HG03045 (cell line): ENCODE measurements around the gene SHCBP1L.
A peak's percentile ranks its signal among the peaks of the same experiment; 100 is the strongest.
"Not testable (repeated sequence)": the region's sequence is repeated elsewhere in the genome, so short reads cannot be mapped to it uniquely, and the experiment has no call there.

Source experiments
- ATAC-seq: cut with Tn5 transposase; IDR thresholded peaks from one replicate; pipeline ENCODE4 v1.9.1; 2021; ENCODE audit warnings: mild to moderate bottlenecking, moderate library complexity; ENCODE audit not compliant: unreplicated experiment

Gene SHCBP1L

DNA sequence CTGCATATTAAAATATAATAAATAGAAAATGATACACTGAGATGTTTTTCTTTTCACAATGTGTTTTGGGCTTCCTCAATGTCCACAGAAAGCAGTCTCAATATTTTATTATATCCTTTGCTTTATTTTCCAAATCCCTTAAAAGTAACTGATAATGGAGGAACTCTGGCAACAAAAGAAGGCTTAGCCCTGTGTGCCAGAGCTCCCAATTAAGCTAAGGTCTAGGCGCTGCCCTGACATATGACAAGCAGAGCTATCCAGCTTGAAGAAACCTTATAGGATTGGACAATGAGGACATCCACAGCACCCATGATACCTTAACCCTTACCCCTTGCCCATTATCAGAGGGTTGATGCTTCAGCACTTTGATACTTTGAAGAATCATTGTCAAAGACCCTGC lies 12.9 kb upstream of the SHCBP1L start:
- no peak for ATAC-seq

DNA sequence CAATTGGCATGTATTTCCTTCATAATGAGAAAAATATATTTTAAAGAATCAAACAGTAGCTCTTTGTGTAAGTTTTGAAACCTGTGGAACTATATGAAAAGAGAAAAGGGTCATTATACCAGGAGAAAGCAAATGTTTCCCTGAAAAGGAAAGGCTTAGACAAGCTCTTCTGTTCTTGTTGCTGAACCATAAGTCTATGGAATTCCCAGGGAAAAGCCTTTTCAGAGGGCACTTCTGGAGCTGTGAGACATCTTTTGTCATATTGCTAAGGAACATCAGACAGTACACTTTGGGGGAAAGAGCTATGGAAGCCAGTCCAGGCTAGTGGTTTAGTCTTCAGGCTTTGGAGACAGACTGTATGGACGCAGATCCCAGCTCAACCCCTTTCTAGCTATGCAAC lies 12.1 kb upstream of the SHCBP1L start:
- ATAC-seq, result no peak

DNA sequence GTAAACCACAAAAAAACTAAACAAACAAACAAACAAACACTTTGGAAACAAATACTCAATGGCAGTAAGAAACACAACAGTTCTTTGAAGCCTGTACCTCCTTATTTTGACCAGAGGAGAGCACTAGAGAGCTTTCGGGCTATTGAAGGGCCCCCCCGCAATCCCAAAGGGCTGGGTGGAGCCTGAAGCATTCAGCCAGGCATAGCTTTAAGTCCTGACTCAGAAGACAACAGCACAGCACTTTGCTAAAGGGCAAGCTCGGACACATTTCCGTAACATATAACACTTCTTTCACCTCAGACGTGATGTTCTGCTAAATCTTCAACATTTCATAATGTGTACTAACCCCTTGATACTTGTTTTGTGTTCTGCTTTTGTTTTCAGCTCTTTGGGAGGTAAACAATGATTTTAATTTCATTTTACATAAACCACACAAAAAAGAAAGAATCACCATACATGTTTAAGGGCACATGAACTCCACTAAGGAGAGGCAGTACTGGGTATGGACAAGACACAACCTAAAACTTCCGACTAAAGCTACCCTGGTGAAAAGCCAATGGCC lies 9.7 kb upstream of the SHCBP1L start:
- ATAC-seq, result peak; percentile 96

DNA sequence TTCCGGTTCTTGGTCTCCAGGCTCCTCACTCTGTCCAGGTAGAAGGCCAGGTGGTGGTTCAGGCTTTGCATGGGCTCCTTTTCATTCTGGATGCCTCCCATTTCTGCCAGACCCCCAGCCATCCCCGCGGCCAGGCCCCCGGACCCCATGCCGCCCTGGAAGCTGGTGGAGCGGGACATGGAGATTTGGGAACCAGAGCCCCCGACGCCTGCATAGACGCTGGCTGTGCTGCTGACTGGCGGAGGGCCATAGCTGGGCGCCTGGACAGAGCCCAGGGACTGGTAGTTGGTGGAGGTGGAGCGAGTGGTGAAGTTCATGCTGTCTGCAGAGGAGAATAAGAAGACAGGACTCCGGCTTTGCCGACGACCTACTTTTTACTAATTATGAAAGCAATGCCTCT lies 7.1 kb upstream of the SHCBP1L start:
- no peak for ATAC-seq

DNA sequence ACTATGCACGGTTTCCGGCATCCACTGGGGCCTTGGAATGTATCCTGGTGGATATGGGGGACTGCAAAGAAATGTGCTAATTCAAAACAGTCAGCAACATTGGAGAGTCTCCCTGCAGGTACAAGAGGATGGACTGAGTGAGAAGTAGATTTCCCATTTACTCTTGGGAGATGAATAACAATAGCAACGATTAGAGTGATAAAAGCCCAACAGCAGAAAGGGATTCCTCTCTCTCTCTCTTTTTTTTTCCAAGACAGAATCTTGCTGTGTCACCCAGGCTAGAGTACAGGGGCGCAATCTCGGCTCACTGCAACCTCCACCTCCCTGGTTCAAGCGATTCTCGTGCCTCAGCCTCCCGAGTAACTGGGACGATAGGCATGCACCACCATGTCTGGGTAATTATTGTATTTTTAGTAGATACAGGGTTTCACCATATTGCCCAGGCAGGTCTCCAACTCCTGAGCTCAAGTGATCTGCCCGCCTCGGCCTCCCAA lies 5.0 kb upstream of the SHCBP1L start:
- ATAC-seq, result no peak

DNA sequence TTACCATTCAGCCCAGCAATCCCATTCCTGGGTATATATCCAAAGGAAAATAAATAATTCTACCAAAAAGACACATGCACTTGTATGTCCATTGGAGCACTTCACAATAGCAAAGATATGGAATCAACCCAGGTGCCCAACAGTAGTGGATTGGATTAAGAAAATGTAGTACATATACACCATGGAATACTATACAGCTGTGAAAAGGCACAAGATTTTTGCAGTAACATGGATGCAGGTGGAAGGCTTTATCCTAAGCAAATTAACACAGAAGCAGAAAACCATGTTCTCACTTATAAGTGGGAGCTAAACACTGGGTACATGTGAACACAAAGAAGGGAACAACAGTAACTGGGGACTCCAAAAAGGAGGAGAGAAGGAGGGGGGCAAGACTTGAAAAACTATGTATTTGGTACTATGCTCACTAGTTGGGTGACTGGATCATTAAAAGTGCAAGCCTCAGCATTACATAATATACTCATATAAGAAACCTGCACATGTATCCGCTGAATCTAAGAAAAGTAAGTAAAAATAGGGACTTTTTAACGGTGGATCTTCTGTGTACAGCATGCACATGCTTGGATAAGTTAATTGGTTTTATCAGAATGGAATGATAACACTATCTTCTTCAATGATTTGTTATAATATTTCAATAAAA lies 3.9 kb upstream of the SHCBP1L start:
- ATAC-seq, result no peak

DNA sequence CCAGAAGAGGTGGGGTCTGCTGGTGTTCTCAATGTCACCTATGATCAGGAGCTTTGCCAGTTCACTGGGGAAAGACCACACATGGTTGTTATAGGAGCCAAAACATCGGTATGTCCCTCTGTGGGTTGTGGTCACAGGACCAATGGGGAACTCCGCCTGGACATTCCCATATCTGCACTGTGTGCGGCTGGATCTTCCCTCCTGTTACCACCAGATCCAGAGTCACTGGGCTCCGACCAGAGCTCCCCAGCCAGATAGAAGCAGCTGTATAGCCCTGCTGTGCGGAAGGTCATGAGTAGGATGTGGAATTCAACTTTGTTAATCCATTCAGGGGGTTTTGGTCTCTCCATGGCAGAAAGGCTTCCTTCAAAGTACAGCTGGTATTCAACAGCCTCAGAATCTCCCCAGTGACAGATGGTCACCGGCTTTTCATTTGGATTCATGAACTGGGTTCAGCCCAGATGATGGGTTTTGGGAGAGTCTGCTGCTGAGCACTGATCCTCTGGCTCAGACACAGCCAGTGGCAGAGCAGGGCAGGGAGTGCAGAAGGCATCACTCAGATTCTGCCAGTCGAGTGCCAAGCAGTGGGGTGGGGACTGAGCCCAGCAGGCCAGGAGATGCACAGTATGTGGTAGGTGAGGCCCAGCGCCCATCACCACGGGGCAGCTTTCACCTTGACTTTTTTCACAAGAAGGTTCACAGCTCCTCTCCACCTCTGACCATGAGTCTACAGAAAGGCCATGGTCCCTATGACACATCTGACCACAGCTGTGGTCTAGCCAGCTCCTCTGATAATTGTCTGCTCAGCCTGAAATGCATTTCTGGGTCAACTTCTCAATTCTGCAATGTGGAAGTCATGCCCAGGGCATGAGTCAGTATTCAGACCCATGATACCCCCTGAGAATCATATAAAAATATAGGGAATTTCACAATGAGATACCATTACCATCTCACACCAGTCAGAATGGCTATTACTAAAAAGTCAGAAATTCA lies 2.9 kb upstream of the SHCBP1L start:
- ATAC-seq, result no peak

DNA sequence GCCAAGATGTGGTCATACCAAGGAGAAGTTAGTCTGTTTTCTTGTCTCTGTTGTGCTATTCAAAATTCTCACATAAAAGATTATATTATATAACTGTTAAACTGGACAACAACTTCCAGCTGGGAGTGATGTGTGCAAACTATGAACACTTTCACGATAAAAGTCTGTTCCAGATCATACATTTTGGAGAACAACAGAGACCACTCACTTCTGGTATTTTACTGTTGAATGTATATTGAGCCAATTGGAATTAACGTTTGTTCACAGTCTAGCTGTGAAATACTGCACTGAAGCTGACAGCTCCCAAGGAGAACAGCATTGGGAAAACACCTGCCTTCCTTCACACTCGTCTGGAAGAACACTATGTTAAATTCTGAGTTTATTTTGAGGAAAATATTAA lies 860 bp upstream of the SHCBP1L start:
- no peak for ATAC-seq

DNA sequence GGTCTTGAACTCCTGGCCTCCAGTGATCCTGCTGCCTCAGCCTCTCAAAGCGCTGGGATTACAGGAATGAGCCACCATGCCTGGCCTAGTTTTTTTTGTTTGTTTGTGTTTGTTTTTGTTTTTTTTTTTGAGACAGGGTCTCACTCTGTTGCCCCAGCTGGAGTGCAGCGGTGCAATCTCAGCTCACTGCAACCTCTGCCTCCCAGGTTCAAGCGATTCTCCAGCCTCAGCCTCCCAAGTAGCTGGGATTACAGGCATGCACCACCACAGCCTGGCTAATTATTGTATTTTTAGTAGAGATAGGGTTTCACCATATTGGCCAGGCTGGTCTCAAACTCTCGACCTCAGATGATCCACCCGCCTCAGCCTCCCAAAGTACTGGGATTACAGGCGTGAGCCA lies 9.6 kb downstream of the SHCBP1L start:
- not testable (repeated sequence) for ATAC-seq

DNA sequence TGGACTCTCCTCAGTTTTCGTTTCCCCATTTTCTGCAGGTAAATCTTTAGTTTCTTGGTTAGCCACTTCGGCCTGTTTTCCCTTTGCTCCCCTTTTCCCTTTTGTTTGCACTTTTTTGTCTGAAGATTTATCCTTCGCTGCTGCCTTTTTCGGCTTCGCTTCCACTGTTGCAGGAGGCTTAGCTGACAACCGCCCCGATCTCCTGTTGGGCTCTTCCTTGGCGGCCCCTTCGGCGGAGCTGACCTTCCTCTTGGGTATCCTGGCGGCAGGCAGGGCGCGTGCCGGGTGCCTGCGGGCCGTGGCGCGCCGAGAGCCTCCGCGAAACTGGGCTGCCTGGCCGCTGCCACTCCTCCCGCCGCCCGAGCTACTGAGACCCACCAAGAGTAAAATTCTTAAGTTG lies 10.8 kb downstream of the SHCBP1L start:
- not testable (repeated sequence) for ATAC-seq

DNA sequence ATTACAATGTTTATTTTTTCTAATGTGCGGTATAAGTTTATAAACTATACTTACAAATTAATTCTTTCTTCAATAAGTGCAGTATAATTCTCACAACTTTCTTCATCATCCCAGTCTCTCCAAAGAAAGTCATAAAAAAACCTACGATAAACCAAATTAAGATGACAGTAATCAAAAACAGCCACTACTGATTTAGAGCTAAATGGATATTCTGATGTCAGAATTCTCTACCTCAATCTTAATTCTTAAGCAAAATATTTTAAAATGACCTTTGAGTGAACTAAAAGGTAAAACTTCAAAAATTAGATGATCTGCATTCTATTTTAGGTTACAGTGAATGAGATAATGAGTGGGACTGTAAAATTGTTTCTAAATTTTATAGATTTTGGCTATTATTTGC lies 13.6 kb downstream of the SHCBP1L start:
- no peak for ATAC-seq

DNA sequence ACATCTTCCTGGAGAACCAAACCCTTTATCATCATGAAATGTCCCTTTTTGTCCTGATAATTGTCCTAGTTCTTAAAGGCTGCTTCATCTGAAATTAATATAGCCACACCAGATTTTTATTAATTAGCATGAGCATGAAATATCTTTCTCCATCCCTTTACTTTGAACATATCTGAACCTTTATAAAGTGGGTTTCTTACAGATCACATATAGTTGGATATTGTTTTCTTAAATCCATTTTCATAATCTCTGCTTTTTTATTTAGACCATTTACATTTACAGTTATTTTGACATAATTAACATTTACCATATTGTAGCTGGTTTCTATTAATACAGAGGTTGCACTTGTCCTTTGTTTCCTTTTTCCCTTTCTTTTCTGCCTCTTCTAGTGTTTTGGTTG lies 17.2 kb downstream of the SHCBP1L start:
- no peak for ATAC-seq

DNA sequence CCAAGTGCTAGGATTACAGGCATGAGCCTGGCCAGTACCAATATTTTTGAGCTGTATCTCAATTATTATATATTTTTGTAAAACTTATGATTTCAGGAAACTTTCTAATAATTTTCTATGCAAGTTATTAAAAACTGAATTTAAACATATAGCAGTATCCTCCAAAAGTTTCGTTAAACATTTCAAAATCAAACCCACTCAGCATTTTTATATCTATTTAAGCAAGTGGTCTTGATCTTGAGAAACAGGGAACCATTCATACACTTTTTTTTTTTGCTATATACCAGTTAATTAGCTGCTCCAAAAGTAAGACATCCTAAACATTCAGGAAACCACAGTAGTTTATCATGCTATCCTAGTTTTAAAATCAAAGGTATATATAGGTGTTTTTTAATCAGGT lies 22.0 kb downstream of the SHCBP1L start:
- no peak for ATAC-seq

DNA sequence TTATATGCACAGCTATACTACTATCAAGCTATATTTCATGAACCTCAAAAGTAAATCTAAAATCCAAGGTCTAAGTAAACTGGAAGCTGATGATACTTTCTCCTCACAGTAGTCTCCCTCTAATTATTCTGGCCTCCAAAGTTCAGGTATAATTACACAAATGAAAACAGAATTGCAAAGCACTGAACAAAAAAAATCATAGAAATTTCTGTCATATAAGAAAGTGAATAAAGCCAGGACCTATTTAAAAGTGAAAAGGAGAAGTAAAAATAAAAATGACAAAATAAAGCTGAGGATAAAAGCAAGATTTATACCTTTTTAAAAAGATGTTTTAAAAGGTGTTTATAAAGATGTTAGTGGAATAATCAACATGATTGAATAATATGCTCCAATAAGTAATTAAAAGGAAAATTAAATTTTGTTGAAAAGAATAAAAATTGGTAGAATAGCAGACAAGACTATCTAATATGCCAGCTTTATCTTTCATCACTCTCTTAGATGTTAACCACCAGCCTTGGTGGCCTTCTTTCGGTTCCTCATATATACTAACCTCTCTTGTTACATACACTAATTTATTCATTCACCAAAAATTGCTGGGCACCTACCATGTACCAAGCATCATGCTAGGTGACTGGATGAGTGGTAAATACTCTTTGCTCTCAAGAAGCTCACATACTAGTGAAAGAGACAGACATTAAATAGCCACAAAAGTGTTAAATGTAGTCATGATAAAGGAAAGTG lies 25.1 kb downstream of the SHCBP1L start:
- no peak for ATAC-seq

DNA sequence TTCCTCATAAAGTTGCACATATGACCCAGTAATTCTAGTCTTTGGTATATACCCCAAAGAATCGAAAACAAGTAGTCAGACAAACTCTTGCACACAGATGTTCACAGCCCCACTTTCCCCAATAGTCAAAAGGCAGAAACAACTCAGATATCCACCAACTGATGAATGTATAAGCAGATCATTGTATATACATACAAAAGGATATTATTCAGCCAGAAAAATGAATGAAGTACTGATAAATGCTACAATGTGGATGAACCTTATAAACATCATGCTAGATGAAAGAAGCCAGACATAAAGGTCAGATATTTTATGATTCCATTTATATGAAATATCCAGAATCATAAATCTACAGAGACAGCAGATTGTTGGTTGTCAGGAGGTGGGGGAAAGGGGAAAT lies 27.3 kb downstream of the SHCBP1L start:
- no peak for ATAC-seq

DNA sequence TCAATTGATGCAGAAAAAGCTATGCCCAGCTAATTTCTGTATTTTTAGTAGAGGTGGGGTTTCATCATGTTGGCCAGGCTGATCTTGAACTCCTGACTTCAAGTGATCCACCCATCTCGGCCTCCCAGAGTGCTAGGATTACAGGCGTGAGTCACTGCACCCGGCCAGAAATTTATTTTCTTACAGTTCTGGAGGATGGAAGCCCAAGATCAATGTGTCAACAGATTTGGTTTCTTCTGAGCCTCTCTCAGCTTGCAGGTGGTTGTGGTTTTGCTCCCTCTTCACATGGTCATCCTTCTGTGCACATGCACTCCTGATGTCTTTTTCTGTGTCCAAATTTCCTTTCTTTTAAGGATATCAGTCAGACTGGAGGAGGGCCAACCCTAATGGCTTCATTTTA lies 35.6 kb downstream of the SHCBP1L start:
- ATAC-seq, result no peak

DNA sequence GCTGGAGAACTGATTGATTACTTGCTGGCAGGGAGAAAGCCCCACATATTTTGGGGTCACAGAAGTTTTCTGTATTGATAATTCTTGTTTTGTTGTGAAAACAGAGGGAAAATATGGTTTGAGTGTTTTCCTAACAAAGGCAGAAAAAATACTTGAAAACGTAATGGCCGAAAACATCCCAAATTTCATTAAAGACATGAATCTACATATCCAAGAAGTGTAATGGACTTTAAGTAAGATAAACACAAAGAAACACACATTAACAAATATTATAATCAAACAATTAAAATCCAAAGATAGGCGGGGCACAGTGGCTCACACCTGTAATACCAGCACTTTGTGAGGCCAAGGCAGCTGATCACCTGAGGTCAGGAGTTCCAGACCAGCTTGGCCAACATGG lies 39.6 kb downstream of the SHCBP1L start:
- no peak for ATAC-seq

DNA sequence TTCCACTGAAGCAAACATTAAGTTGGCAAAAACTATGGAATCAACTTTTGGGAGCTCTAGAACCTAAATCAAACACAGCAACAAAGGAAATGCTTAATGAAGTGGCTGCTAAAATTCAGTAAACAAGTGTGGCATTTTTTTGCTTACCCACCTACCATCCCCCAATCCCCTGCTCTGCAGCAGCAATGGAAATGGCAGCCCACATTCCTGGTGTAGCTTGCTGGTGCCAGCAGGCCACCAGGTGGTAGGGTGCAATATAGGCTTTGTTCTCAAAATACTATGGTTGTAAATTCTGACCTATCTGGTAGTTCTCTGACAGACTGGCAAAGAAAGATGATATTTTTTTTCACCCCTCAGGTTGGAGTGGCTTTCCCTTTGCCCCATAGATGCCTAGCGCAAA lies 42.8 kb downstream of the SHCBP1L start:
- no peak for ATAC-seq

DNA sequence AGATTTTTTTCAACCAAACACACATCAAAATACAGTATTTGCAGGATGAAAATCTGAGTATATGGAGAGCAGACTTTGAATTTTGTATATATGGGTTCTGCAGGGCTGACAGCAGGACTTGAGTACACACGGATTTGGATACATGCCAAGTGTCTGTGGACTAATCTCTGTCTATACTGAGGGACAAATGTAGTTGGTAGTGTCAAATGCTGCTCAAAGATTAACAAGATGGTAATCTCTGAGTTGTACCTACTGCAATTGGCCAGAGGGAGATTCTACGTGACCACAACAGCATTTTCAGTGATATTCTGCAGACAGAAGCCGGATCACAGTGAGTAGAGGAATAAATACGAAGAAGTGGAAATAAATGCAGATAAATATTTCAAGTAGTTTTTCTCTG lies 43.4 kb downstream of the SHCBP1L start:
- no peak for ATAC-seq

DNA sequence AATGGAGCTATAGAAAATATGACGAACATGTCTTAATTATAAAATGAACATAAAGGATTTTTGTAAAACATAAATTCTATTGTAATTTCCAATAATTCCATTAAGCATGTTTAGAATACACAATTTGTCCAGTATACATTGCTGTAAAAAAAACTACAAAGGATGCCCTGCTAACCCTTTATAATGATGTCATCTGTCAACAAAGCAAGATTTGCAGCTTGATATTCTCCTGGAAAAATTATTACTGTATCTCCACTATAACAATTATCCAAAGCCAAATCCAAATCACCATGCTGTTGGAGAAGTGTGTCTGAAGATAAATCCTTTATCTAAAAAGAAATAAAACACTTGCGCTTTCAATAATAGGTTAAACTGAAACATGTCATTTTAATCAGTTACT lies 47.6 kb downstream of the SHCBP1L start:
- ATAC-seq, result no peak

DNA sequence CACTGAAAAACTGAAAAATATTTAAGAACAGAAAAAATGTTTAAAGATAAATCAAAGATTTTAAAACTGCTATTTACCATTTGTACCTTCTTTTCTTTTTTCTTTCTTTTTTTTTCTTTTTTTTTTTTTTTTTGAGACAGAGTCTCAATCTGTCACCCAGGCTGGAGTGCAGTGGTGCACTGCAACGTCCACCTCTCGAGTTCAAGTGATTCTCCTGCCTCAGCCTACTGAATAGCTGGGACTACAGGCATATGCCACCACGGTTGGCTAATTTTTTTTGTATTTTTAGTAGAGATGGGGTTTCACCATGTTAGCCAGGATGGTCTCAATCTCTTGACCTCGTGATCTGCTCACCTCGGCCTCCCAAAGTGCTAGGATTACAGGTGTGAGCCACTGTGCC lies 51.0 kb downstream of the SHCBP1L start:
- not testable (repeated sequence) for ATAC-seq
